ENCODE data around the gene GRM6. TPM values are rescaled to one million over a fixed set of nuclear protein-coding genes. Genes with fewer than 3 reads are reported as not detected.

GRM6 gene
- not detected for total RNA-seq (2013)
- not detected for polyA plus RNA-seq
- polyA minus RNA-seq, result not detected in 2 replicates
- 0 to 1.4 (median 0) reads per million in 11 experiments for total RNA-seq

GRCh38 chr5:178994580-178995340, at the start of gene GRM6:
TSS of gene GRM6 (minus strand) at chr5:178995320. CDS start at chr5:178994944, 376 bp downstream.
- Histone ChIP-seq H3K9ac (ENCODE audit: insufficient read depth, low read length, poor library complexity, severe bottlenecking) (no peak within 1 kb of the TSS), H3K27me3 (ENCODE audit: control insufficient read depth in 2 of 2, insufficient read depth in 2 of 2, low read length in 2 of 2) (peaks cover 0 to 35% of the 10 kb centered on the region in 2 donors), H3K79me2 (ENCODE audit: insufficient read depth, low read length) (no peaks in the 10 kb centered on the region), H3K4me2 (replicated peaks; ENCODE audit: extremely low read depth, low read length, poor library complexity, severe bottlenecking) (no peak within 1 kb of the TSS), H3K27ac (ENCODE audit: low read depth in 1 of 2, low read length in 2 of 2) (no peak within 1 kb of the TSS), H3K36me3 (replicated peaks in 1 of 2; ENCODE audit: control insufficient read depth in 1 of 2, insufficient read depth in 2 of 2, low read length in 2 of 2) (no peaks in the 10 kb centered on the region), H3K4me3 (replicated peaks in 1 of 3; ENCODE audit: low read depth in 2 of 3, low read length in 3 of 3) (no peak within 1 kb of the TSS), H3K4me1 (ENCODE audit: control insufficient read depth in 1 of 2, insufficient read depth in 2 of 2, low read length in 2 of 2) (no peaks in the 10 kb centered on the region), H4K20me1 (ENCODE audit: insufficient read depth, low read length) (no peaks in the 10 kb centered on the region), H3K9me3 (replicated peaks in 1 of 2; ENCODE audit: control insufficient read depth in 1 of 2, insufficient read depth in 1 of 2, low read length in 2 of 2) (peaks cover 43 to 49% of the 10 kb centered on the region in 2 donors), H2AFZ (ENCODE audit: insufficient read depth, low read depth, low read length, poor library complexity, severe bottlenecking) (no peak within 1 kb of the TSS)
- 1% methylated on average over 86 of the region's 97 CpGs for WGBS (ENCODE audit: insufficient coverage)
- no peaks in the 10 kb centered on the region for H3K4me1 Mint-ChIP-seq
- TF ChIP-seq CTCF (IDR thresholded peaks at IDR 0.05), result no peak
- DNase-seq, result no peak
- H3K4me3 Mint-ChIP-seq, result peak within 1 kb of the TSS in 1 of 2 donors; percentile 77
- H3K36me3 Mint-ChIP-seq, result no peaks in the 10 kb centered on the region
- no peak within 1 kb of the TSS for H3K27ac Mint-ChIP-seq
- H3K27me3 Mint-ChIP-seq (ENCODE audit: low read depth in 3 of 3), result peaks cover 33 to 48% (median 38%) of the 10 kb centered on the region in 3 donors
- intact Hi-C loops (cut with micrococcal nuclease), result no loop called here
- peaks cover 28 to 68% (median 50%) of the 10 kb centered on the region in 7 donors for H3K9me3 Mint-ChIP-seq

GRCh38 chr5:179044765-179045164, 49.6 kb upstream of the GRM6 start:
- no peaks in the 10 kb centered on the region for H3K36me3 Mint-ChIP-seq
- peaks cover 0 to 2% (median 0%) of the 10 kb centered on the region in 3 donors for H3K27me3 Mint-ChIP-seq (ENCODE audit: low read depth in 3 of 3)
- no peaks in the 10 kb centered on the region for H3K4me1 Mint-ChIP-seq
- Histone ChIP-seq H3K4me2 (replicated peaks; ENCODE audit: extremely low read depth, low read length, poor library complexity, severe bottlenecking) (no peak overlapping the region), H3K9me3 (replicated peaks in 1 of 2; ENCODE audit: control insufficient read depth in 1 of 2, insufficient read depth in 1 of 2, low read length in 2 of 2) (peaks cover 59 to 68% of the 10 kb centered on the region in 2 donors), H3K79me2 (ENCODE audit: insufficient read depth, low read length) (no peaks in the 10 kb centered on the region), H3K36me3 (replicated peaks in 1 of 2; ENCODE audit: control insufficient read depth in 1 of 2, insufficient read depth in 2 of 2, low read length in 2 of 2) (no peaks in the 10 kb centered on the region), H3K4me1 (ENCODE audit: control insufficient read depth in 1 of 2, insufficient read depth in 2 of 2, low read length in 2 of 2) (no peaks in the 10 kb centered on the region), H3K4me3 (replicated peaks in 1 of 3; ENCODE audit: low read depth in 2 of 3, low read length in 3 of 3) (no peak overlapping the region), H3K27ac (ENCODE audit: low read depth in 1 of 2, low read length in 2 of 2) (no peak overlapping the region), H4K20me1 (ENCODE audit: insufficient read depth, low read length) (no peaks in the 10 kb centered on the region), H3K27me3 (ENCODE audit: control insufficient read depth in 2 of 2, insufficient read depth in 2 of 2, low read length in 2 of 2) (no peaks in the 10 kb centered on the region), H2AFZ (ENCODE audit: insufficient read depth, low read depth, low read length, poor library complexity, severe bottlenecking) (no peak overlapping the region), H3K9ac (ENCODE audit: insufficient read depth, low read length, poor library complexity, severe bottlenecking) (no peak overlapping the region)
- no peak for DNase-seq
- intact Hi-C loops (cut with micrococcal nuclease), result no loop called here
- TF ChIP-seq CTCF (IDR thresholded peaks at IDR 0.05), result no peak
- H3K4me3 Mint-ChIP-seq, result no peak overlapping the region
- WGBS (ENCODE audit: insufficient coverage), result 68% methylated on average over 2 of the region's 2 CpGs
- H3K9me3 Mint-ChIP-seq, result peaks cover 23 to 75% (median 59%) of the 10 kb centered on the region in 7 donors
- no peak overlapping the region for H3K27ac Mint-ChIP-seq

Data from CD14-positive monocyte (primary cell).